Right forelimb (tissue), 1 donor: Measurements from ENCODE around the gene VPS36.
"Not testable (repeated sequence)": the region's sequence is repeated elsewhere in the genome, so short reads cannot be mapped to it uniquely, and the experiment has no call there.

Experiments used
- DNase-seq: peaks from one replicate; pipeline ENCODE4 v3.0.0-alpha.2; 2018

VPS36 gene

GRCh38 chr13:52374873-52375411 lies 75.5 kb downstream of the VPS36 start:
- no peak for DNase-seq

GRCh38 chr13:52374389-52374788 lies 76.0 kb downstream of the VPS36 start:
- no peak for DNase-seq

GRCh38 chr13:52373277-52373676 lies 77.2 kb downstream of the VPS36 start:
- DNase-seq: not testable (repeated sequence)

- DNase-seq: no peak
Measured at GRCh38 chr13:52371736-52372247, 78.6 kb downstream of the VPS36 start.

- no peak for DNase-seq
Measured at GRCh38 chr13:52366291-52366690, 84.1 kb downstream of the VPS36 start.
